GM19372 (cell line): ENCODE results near the gene SRPRA.
A peak's percentile ranks its signal among the peaks of the same experiment; 100 is the strongest.
"Not testable (repeated sequence)": the region's sequence is repeated elsewhere in the genome, so short reads cannot be mapped to it uniquely, and the experiment has no call there.

Experiments
- ATAC-seq: cut with Tn5 transposase; IDR thresholded peaks from one replicate; pipeline ENCODE4 v1.9.1; 2021; ENCODE audit warnings: mild to moderate bottlenecking, low read depth, moderate library complexity; ENCODE audit not compliant: unreplicated experiment

Gene SRPRA

DNA sequence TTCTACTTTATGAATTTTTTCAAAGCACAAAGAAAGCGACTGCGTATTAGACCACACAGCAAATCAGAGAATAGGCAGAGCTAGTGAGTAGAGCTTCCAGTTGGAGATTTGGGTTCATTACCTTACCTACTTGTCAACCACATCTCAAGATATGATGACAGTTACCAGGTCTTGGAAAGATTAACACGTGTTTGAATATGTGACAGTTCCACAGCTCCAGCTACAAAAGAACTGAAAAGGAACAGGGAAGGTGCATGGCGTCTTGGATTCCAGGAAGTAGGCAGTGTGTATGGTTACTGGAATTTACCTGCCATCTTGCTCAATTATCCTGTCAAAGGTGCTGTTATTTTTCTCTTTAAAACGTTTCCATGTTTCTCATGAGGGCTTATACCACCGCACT is 19.5 kb upstream of the SRPRA start:
- ATAC-seq = no peak

DNA sequence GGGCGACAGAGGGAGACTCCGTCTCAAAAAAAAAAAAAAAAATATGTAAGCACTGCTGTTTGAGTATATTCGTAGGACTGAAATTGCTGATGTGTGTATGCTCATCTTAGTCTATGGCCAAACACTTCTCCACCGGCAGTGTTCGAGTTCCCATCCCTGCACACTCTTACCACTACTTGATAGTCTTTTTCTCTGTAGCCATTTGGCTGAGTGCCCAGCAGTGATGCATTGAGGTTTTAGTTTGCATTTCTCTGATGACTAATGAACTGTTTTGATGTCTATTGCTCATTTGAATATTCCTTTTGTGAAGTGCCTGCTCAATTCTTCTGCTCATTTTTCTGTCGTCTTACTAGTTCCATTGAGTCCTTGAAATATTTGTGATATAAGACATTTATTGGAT is 16.1 kb upstream of the SRPRA start:
- ATAC-seq = no peak

DNA sequence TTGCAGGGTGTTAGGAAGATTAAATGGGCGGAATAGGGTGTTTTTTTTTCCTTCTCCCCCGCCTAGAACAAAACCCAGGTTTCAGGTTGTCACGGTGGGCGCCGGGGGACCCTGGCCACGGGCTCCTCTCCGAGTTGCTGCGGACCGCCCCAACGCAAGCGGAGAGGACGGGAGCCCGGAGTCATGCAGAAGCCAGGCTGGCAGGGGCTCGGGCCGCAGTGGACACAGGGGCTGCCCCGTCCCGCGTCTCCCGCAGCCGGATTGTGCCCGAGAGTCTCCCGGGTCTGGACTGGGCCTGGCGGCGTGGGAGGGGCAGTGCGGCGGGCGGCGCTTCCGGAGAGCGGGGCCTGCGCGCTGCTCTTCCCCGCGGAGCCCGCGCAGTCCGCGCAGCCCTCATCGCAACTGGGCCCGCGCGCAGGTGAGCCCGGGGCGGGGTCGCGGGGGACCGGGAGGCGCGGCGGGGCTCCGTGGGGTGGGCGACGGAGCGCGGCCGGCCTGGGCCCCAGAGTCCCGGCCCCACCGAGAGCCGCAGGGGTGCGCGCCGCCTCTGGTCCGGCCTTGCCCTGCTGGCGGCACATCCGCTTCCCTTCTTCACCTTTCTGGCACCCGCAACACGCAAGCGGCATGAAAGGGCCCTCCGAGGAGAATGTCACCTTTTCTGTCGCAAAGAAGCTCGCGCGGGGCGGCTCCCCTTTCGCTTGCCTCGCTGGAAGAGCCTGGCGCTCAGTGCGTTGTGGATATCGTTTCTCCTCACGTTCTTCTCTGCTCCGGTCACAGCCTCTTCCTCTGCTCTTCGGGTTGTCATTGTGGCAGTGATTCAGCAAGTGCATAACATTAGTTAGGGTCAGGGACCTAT is 14.3 kb upstream of the SRPRA start, which contains the start of gene TIRAP:
TSS of gene TIRAP (plus strand) at position 358 of the 856 bp plus-strand sequence. CDS start 7,802 bp downstream, outside the sequence.
- ATAC-seq = peak; percentile 58

DNA sequence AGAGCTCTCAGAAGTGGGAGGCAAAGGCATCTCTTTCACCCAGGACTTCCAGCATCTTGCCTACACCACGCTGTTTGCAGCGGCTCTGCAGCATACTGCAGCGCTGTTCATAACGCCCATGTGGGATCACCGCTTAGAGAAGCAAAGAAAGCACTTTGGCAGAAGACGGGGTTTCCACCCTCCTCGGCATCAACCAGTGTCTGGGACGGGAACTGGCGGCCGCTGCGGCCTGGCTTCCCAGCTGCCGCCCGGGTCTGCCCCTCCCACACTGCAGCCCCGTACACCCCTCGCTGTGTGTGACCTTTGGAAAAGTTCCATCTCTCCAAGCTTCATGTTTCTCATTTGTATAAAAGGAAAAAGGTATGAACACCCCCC is 13.7 kb upstream of the SRPRA start:
- ATAC-seq = no peak

DNA sequence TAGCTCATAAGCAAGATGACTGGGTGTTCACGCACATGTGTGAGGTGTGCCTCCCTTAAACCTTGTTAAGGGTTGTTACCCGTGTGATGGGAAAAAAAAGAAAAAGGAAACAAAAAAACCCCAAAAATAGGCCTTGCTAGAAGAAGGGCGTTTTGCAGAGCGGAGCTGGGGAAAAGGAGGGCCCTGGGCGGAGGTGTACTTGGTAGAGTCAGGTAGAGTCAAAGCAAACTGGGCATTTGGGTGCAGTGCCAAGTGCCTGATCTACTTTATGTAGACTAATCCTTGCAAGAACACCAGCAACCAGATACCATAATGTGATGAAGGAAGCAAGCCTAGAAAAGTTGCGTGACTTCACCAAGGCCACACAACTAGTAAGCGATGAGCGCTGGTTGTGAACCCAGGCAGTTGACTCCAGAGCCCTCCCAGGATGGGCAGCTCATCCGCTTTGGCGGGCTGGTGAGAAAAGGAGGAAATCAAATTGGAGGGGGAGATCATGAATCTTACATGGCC is 13.0 kb upstream of the SRPRA start:
- no peak for ATAC-seq

- no peak for ATAC-seq
Measured at GRCh38 chr11:126281245-126281644, 12.6 kb upstream of the SRPRA start.

DNA sequence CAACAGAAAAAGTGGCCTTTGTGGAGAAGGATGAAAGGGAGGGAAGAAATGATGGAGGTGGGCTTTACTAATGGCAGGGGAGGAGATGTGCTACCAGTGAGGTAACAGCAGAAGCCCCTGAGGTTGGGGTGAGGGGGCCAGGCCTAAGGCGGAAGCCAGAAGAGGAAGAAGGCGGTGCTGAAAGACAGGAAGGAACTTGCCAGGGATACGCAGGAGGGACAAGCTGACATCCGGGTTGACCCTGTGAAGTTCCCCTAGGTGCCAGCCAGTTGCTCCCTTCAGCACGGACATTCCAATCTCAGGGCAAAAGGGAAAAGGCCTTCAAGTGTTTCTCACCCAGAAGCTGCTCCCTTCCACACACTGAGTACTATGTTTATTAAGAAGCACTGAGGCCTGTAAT is 11.9 kb upstream of the SRPRA start:
- no peak for ATAC-seq

DNA sequence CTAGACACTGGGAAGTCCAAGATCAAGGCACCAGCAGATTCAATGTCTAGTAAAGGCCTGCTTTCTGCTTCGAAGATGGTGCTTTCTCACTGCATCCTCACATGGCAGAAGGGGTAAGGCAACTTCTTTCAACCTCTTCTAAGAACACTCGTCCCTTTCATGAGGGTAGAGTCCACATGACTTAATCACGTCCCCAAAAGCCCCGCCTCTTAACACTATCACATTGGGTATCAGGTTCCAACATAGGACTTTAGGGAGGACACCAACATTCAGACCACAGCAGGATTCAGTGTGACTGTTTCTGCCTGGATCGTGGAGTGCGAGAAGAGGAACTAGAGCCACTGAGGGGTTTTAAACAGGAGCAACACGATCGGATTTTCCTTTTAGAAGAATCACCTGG is 10.5 kb upstream of the SRPRA start:
- ATAC-seq = no peak

- no peak for ATAC-seq
Measured at GRCh38 chr11:126277780-126278179, 9.1 kb upstream of the SRPRA start.

DNA sequence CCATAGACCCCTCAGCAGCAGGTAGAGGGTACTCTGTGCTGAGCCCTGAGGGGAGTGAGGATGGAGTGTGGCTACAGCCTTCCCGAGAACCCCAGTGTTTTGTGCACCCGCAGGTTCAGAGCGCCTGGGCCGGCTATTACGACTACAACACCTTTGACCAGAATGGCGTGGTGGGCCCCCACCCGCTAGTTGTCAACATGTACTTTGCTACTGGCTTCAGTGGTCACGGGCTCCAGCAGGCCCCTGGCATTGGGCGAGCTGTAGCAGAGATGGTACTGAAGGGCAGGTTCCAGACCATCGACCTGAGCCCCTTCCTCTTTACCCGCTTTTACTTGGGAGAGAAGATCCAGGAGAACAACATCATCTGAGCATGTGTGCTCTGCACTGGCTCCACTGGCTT is 8.6 kb upstream of the SRPRA start:
- no peak for ATAC-seq

- ATAC-seq = peak; percentile 2
Measured at GRCh38 chr11:126268361-126268707, 361 bp downstream of the SRPRA start.

GRCh38 chr11:126267650-126268049 is 1.0 kb downstream of the SRPRA start:
- no peak for ATAC-seq

DNA sequence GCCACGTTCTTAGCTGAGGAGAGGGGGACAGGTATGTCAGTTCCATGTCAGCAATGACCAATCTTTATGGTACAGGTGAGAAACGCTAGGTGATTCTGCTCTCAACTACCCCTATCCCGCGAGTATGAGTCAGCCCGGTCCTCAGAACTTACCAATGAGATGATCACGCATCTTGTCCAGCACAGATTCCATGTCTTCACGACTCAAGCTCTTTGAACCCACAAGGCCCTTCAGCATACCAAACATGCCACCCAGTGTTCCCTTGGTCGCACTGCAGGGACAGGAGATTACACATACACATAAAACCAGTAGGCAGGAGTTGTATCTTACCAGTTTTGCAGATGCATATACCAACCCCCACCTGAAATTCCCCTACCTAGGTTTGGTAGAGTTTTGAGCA is 2.9 kb downstream of the SRPRA start:
- no peak for ATAC-seq

DNA sequence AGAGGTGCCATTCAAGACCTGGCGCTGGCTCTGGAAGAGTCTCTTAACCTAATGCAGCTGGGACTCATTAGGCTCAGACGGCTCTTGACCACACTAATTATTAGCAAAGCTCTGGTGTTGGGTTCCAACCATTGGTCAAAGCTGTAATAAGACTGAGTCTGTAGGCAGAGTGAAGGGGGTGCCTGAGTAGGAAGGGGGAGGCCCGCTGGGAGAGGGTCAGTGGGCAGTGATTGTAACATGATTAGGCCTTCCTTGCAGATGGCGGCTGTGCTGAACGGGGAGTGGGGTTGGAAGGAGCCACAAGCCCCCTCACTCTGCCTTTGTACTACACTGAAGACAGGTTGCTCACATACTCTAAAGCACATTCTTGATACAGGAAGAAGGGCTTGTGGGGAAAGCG is 5.2 kb downstream of the SRPRA start:
- ATAC-seq = no peak

- no peak for ATAC-seq
Measured at GRCh38 chr11:126262216-126262615, 6.5 kb downstream of the SRPRA start.

GRCh38 chr11:126257764-126258163 is 10.9 kb downstream of the SRPRA start:
- ATAC-seq = no peak

- no peak for ATAC-seq
Measured at GRCh38 chr11:126257144-126257543, 11.6 kb downstream of the SRPRA start.

DNA sequence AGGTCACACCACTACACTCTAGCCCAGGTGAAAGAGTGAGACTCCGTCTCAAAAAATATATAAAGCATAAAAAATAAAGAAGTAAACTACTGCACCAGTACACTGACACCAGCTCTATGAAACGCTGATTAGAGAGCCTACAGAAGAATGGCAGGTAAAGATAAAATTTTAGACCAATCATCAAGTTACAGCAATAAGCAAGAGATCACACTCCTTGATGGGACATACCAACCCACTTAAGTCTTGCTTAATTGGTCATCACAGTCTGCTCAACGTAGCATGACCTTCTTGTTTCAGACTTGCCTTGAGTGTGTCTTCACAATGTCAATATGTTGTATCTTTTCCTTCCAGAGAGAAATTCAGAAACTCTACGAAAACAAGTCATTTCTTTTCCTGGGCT is 12.5 kb downstream of the SRPRA start:
- no peak for ATAC-seq

GRCh38 chr11:126255507-126255906 is 13.2 kb downstream of the SRPRA start:
- ATAC-seq = not testable (repeated sequence)

DNA sequence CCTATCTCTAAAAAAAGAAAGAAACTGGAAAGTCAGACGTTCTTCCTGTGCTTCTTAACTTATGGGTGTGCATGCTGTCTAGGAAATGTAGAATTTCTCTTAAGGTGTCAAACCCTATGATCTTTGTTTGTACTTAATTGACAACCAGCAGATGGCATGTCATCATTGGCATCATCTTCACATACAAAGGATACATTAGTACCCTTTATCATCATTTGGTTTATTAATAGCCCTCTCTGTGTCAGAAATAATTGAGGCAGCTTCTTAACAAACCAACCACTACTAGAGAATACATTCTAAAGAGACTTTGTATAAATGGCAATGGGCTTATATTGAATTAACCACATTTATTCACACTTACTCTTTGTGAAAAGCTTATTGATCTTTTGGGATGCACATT is 13.9 kb downstream of the SRPRA start:
- ATAC-seq = no peak

- ATAC-seq = no peak
Measured at GRCh38 chr11:126253265-126253664, 15.4 kb downstream of the SRPRA start.

GRCh38 chr11:126246636-126247035 is 22.1 kb downstream of the SRPRA start:
- ATAC-seq = no peak
